ENCODE results near the gene SOX15.

GRCh38 chr17:7623661-7624060 is 33.8 kb upstream of the SOX15 start:
- TF ChIP-seq CTCF (IDR thresholded peaks at IDR 0.05) (no peak), POLR2A (IDR thresholded peaks at IDR 0.05) (no peak)
